Calu3 (cell line): ENCODE data around the gene TTC33. TPM values are rescaled to one million over a fixed set of nuclear protein-coding genes. Genes with fewer than 3 reads are reported as not detected.

Experiments used
- BruUV-seq: library from RNA; stranded (reverse); fragments of 400-500 nt; replicated peaks from 2 replicates; lab custom pipeline; 2021; lab: Mats Ljungman, UMichigan
- CTCF ChIA-PET: fragments of 300-600 bp; sonication (Branson Sonifier 250); formaldehyde crosslinking; loops from one replicate; lab custom pipeline; 2022; ENCODE audit warnings: antibody characterized with exemption; lab: Charles Lee
- DNase-seq: peaks from one replicate; pipeline ENCODE4 v3.0.0; 2022
- H3K27ac Mint-ChIP-seq: one replicate; pipeline ENCODE4 v1.8.0; 2022; ENCODE audit warnings: mixed read lengths; ENCODE audit not compliant: unreplicated experiment
- H3K27me3 Mint-ChIP-seq: one replicate; pipeline ENCODE4 v1.8.0; 2022; ENCODE audit warnings: mixed read lengths; ENCODE audit not compliant: unreplicated experiment
- H3K36me3 Mint-ChIP-seq: one replicate; pipeline ENCODE4 v1.8.0; 2022; ENCODE audit warnings: mild to moderate bottlenecking, moderate library complexity, mixed read lengths; ENCODE audit not compliant: insufficient read depth, unreplicated experiment
- H3K4me1 Mint-ChIP-seq: one replicate; pipeline ENCODE4 v1.8.0; 2022; ENCODE audit warnings: mild to moderate bottlenecking, low read depth, mixed read lengths; ENCODE audit not compliant: unreplicated experiment
- H3K4me3 Mint-ChIP-seq: one replicate; pipeline ENCODE4 v1.8.0; 2022; ENCODE audit warnings: mild to moderate bottlenecking, low read depth, moderate library complexity, mixed read lengths; ENCODE audit not compliant: unreplicated experiment
- H3K9me3 Mint-ChIP-seq: one replicate; pipeline ENCODE4 v1.8.0; 2022; ENCODE audit warnings: low read depth, mixed read lengths; ENCODE audit not compliant: unreplicated experiment
- intact Hi-C: fragments of 100-400 bp; cut with micrococcal nuclease; formaldehyde crosslinking; loops from one replicate; pipeline ENCODE4 v1.10.0; 2022; ENCODE audit not compliant: unreplicated experiment
- total RNA-seq: library from RNA; stranded (reverse); gene quantifications from 2 replicates; pipeline ENCODE4 v1.2.3, GENCODE V29; 2022
- TF ChIP-seq, protein P1 (sequence below): fragments of 200-600 bp; IDR thresholded peaks from one replicate; pipeline ENCODE4 v1.8.0; 2022; ENCODE audit warnings: antibody characterized with exemption; ENCODE audit not compliant: unreplicated experiment

The TTC33 gene
- total RNA-seq, 1 experiment from 2014 or later = 11.3 TPM

DNA sequence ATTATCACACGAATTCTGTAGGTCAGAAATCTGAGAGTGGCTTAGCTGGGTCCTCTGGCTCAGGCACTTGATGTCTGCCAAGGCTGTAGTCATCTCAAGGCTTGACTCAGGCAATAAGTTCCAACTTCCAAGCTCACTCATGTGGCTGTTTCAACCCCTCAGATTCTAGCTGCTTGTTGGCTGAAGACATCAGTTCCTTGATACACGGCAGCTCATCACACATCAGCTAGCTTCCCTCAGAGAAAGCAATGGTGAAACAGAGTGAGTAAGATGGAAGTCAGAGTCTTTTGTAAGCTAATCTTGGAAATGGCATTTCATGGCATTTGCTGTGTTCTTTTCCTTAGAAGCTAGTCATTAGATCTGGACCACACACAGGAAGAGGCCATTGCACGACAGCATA is 280.2 kb downstream of the TTC33 start:
- H3K27me3 Mint-ChIP-seq = no peaks in the 10 kb centered on the region
- intact Hi-C loops = no loop called here
- CTCF ChIA-PET = no interaction called here
- peaks cover 4% of the 10 kb centered on the region for H3K9me3 Mint-ChIP-seq
- TF ChIP-seq, protein P1, sequence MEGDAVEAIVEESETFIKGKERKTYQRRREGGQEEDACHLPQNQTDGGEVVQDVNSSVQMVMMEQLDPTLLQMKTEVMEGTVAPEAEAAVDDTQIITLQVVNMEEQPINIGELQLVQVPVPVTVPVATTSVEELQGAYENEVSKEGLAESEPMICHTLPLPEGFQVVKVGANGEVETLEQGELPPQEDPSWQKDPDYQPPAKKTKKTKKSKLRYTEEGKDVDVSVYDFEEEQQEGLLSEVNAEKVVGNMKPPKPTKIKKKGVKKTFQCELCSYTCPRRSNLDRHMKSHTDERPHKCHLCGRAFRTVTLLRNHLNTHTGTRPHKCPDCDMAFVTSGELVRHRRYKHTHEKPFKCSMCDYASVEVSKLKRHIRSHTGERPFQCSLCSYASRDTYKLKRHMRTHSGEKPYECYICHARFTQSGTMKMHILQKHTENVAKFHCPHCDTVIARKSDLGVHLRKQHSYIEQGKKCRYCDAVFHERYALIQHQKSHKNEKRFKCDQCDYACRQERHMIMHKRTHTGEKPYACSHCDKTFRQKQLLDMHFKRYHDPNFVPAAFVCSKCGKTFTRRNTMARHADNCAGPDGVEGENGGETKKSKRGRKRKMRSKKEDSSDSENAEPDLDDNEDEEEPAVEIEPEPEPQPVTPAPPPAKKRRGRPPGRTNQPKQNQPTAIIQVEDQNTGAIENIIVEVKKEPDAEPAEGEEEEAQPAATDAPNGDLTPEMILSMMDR = no peak
- BruUV-seq = no TSS peak
- no peaks in the 10 kb centered on the region for H3K4me1 Mint-ChIP-seq
- H3K36me3 Mint-ChIP-seq = no peaks in the 10 kb centered on the region
- no peak overlapping the region for H3K27ac Mint-ChIP-seq
- no peak for DNase-seq
- H3K4me3 Mint-ChIP-seq = no peak overlapping the region

DNA sequence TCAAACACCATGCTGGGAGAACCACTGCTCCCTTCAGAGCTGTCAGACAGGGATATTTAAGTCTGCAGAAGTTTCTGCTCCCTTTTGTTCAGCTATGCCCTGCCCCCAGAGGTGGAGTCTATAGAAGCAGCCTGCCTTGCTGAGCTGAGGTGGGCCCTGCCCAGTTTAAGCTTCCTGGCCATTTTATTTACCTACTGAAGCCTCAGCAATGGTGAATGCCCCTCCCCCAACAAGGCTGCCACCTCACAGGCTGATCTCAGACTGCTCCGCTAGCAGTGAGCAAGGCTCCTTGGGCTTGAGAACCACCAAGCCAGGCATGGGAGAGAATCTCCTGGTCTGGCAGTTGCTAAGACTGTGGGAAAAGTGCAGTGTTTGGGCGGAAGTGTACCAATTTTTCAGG is 281.5 kb downstream of the TTC33 start:
- peaks cover 4% of the 10 kb centered on the region for H3K9me3 Mint-ChIP-seq
- no peak overlapping the region for H3K27ac Mint-ChIP-seq
- CTCF ChIA-PET = no interaction called here

DNA sequence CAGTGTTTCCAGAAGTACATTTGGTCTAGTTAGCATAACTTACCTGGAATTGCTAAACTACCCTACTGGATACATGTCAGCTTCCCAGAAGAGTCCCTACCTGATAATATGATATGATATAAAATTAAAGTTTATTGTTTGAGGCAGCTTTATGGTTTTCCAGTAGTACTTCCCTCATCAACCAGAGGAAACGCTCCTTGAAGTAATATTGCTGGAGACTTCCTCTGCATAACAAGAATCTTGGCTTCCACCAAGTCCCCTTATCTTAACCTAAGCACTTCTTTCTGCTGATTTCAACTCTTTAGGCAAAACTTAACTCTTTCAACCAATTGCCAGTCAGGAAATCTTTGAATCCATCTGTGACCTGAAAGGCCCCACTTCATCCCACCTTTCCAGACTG is 290.3 kb downstream of the TTC33 start:
- CTCF ChIA-PET = no interaction called here
- H3K4me1 Mint-ChIP-seq = no peaks in the 10 kb centered on the region
- TF ChIP-seq, protein P1 = no peak
- no TSS peak for BruUV-seq
- no peak for DNase-seq
- no peaks in the 10 kb centered on the region for H3K9me3 Mint-ChIP-seq
- intact Hi-C loops = no loop called here
- H3K27ac Mint-ChIP-seq = no peak overlapping the region
- no peaks in the 10 kb centered on the region for H3K27me3 Mint-ChIP-seq
- H3K4me3 Mint-ChIP-seq = no peak overlapping the region
- no peaks in the 10 kb centered on the region for H3K36me3 Mint-ChIP-seq

More for the DNA sequence above, 281.5 kb downstream of the TTC33 start:
- intact Hi-C loops = no loop called here
- no TSS peak for BruUV-seq
- no peaks in the 10 kb centered on the region for H3K27me3 Mint-ChIP-seq
- TF ChIP-seq, protein P1 = no peak
- H3K4me3 Mint-ChIP-seq = no peak overlapping the region
- DNase-seq = no peak
- H3K4me1 Mint-ChIP-seq = no peaks in the 10 kb centered on the region
- H3K36me3 Mint-ChIP-seq = no peaks in the 10 kb centered on the region

DNA sequence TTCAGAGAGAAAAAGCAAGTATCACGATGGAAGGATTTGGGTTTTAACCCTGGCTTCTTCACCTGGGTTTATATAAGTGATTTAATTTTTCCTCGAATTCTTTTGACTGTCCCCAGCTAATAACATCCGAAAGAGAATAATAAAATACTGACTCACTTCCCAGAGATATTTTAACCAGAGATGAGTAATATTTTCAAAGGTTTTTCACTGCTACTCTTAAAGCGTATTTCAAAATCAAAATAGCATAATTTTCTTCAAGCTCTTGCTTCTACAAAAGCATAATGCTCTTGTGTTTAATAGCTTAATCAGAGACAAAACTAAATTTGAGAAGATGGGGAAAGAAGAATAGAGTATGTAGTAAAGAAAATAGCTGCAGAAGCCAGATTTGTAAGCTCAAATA is 291.2 kb downstream of the TTC33 start:
- Mint-ChIP-seq H3K4me3 (no peak overlapping the region), H3K36me3 (no peaks in the 10 kb centered on the region), H3K27ac (no peak overlapping the region), H3K9me3 (no peaks in the 10 kb centered on the region), H3K4me1 (no peaks in the 10 kb centered on the region), H3K27me3 (no peaks in the 10 kb centered on the region)
- TF ChIP-seq, protein P1 = no peak
- BruUV-seq = no TSS peak
- intact Hi-C loops = no loop called here
- DNase-seq = no peak
- CTCF ChIA-PET = no interaction called here

Other genes starting within 250 kb of the TTC33 start
- gene PTGER4, start 76.0 kb downstream of the TTC33 start, total RNA-seq = 28.5 and 28.7 TPM in 2 replicates
- gene PRKAA1, start 42.4 kb upstream of the TTC33 start, total RNA-seq = 117 and 118 TPM in 2 replicates
- 984 and 1,038 TPM in 2 replicates for gene RPL37, start 79.3 kb upstream of the TTC33 start, total RNA-seq
- 5.9 and 8.2 TPM in 2 replicates for gene CARD6, start 85.4 kb upstream of the TTC33 start, total RNA-seq
- gene C7, start 153.5 kb upstream of the TTC33 start, total RNA-seq = not detected in 2 replicates